Measurements from ENCODE around the gene NPIPB6.
A peak's percentile ranks its signal among the peaks of the same experiment; 100 is the strongest.
"Not testable (repeated sequence)": the region's sequence is repeated elsewhere in the genome, so short reads cannot be mapped to it uniquely, and the experiment has no call there.

NPIPB6 gene

GRCh38 chr16:28332632-28333031, 30.7 kb downstream of the NPIPB6 start:
- H3K9me3 Mint-ChIP-seq, H3K27ac Mint-ChIP-seq, DNase-seq, H3K4me1 Mint-ChIP-seq, H3K27me3 Mint-ChIP-seq, CTCF ChIA-PET, H3K4me3 Mint-ChIP-seq, H3K36me3 Mint-ChIP-seq: not testable (repeated sequence)

DNA sequence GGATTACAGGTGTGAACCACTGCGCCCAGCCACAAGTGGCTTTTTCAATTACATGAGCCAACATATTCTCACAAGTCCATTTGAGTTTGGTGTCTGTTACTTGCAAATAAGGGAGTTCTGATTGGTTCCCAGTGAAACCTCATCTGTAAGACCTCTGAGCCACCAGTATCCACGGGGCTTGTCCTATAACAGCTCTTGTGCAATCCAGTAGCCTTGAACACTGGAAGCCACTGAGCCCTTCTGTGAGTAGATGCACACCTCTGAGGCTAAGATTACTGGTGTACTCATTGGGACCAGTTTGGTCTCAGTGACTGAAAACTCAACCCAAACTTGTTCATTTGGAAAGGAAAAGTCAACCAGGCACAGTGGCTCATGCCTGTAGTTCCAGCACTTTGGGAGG, 32.3 kb downstream of the NPIPB6 start:
- DNase-seq, H3K9me3 Mint-ChIP-seq, H3K4me3 Mint-ChIP-seq, H3K27me3 Mint-ChIP-seq, H3K36me3 Mint-ChIP-seq, H3K27ac Mint-ChIP-seq, H3K4me1 Mint-ChIP-seq, CTCF ChIA-PET: not testable (repeated sequence)

DNA sequence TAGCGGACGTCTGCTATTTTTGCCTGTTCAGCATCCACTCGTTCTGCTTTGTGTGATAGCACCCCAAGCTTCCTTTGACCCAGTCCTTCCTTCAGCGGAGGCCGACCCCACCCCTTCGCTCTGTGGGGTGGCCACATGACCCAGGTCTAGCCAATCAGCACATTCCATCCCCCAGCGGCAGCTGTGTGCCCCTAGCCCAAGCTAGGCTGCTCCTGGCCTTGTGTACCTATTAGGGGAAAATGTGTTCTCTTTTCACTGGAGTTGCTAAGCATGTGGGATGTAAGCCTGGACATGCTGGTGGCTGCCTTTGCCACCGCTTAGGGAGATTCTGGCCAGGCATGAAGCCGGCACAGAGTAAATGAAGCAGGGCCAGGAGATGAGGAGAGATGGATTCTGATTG, 33.1 kb downstream of the NPIPB6 start:
- H3K4me1 Mint-ChIP-seq = not testable (repeated sequence)

GRCh38 chr16:28326881-28327610, 36.3 kb downstream of the NPIPB6 start:
- no peaks in the 10 kb centered on the region for H3K27me3 Mint-ChIP-seq
- no peaks in the 10 kb centered on the region for H3K9me3 Mint-ChIP-seq
- H3K36me3 Mint-ChIP-seq = no peaks in the 10 kb centered on the region
- no peaks in the 10 kb centered on the region for H3K4me1 Mint-ChIP-seq
- DNase-seq = peak; percentile 79
- no peak overlapping the region for H3K27ac Mint-ChIP-seq
- no peak overlapping the region for H3K4me3 Mint-ChIP-seq
- CTCF ChIA-PET = interaction anchor here (1.1 to 1.7 kb wide), 4 partner anchors 9 to 58 kb away, joined by 3 to 7 read pairs (median 4); partner anchors contain the start of gene SBK1

More for the DNA sequence above, 33.1 kb downstream of the NPIPB6 start:
- H3K27me3 Mint-ChIP-seq, CTCF ChIA-PET, H3K9me3 Mint-ChIP-seq, H3K27ac Mint-ChIP-seq, H3K4me3 Mint-ChIP-seq, H3K36me3 Mint-ChIP-seq: not testable (repeated sequence)
- peak; percentile 33 for DNase-seq

GRCh38 chr16:28324887-28325279, 38.4 kb downstream of the NPIPB6 start:
- Mint-ChIP-seq H3K4me1 (no peaks in the 10 kb centered on the region), H3K27ac (no peak overlapping the region), H3K9me3 (no peaks in the 10 kb centered on the region), H3K4me3 (no peak overlapping the region), H3K27me3 (no peaks in the 10 kb centered on the region), H3K36me3 (no peaks in the 10 kb centered on the region)
- no peak for DNase-seq
- CTCF ChIA-PET = interaction anchor here (1.1 to 1.6 kb wide), 4 partner anchors 8 to 86 kb away, joined by 3 to 6 read pairs (median 4); no protein-coding TSS in a partner anchor

GRCh38 chr16:28324235-28324886, 38.9 kb downstream of the NPIPB6 start:
- H3K27ac Mint-ChIP-seq = no peak overlapping the region
- no peaks in the 10 kb centered on the region for H3K36me3 Mint-ChIP-seq
- H3K27me3 Mint-ChIP-seq = no peaks in the 10 kb centered on the region
- CTCF ChIA-PET = interaction anchor here (1.0 to 1.6 kb wide), 6 partner anchors 8 to 225 kb away, joined by 3 to 7 read pairs (median 4); no protein-coding TSS in a partner anchor
- no peaks in the 10 kb centered on the region for H3K9me3 Mint-ChIP-seq
- H3K4me1 Mint-ChIP-seq = no peaks in the 10 kb centered on the region
- no peak for DNase-seq
- H3K4me3 Mint-ChIP-seq = no peak overlapping the region

DNA sequence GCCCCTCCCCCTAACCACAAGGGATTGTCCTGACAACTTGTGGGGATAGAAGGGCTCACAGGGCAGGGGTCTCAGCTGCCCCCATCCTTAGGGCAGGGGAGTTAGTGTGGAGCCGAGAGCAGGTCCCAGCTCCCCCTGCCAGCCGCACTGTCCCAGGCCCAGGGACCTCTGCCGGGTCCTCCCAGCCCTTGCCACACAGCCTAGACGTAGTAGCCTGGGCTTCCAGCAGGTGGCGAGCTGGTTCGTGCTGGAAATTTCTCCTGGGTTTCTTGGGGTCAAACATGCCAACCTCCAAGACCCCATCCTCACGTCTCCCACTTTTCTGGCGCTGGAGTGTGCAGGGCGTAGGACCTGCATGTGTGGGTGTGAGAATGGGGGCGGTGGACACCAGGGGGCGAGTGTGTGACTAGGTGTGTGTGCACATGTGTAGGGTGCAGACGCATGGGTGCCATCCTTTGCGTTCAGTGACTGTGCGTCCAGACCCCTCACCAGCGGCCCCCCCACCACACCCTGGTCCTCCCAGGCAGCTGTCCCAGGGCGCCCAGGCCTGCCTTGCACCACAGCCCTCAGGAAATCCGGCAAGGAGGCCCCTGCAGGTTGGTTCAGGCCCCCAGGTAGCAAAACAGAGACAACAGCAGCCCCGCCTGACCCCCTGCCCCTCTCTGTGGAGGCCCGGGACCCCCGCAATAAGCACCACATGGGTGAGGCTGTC, 41.5 kb downstream of the NPIPB6 start:
- peak; percentile 65 for DNase-seq
- CTCF ChIA-PET = interaction anchor here (1.0 to 8.9 kb wide), 8 partner anchors 16 to 182 kb away, joined by 3 to 109 read pairs (median 4); no protein-coding TSS in a partner anchor
- Mint-ChIP-seq H3K4me3 (no peak overlapping the region), H3K36me3 (no peaks in the 10 kb centered on the region), H3K27ac (no peak overlapping the region), H3K27me3 (no peaks in the 10 kb centered on the region), H3K4me1 (peaks cover 3% of the 10 kb centered on the region), H3K9me3 (no peaks in the 10 kb centered on the region)

- H3K27me3 Mint-ChIP-seq = no peaks in the 10 kb centered on the region
- CTCF ChIA-PET = interaction anchor here (1.3 to 8.9 kb wide), 2 partner anchors 37 to 43 kb away, joined by 4 to 109 read pairs; no protein-coding TSS in a partner anchor
Measured at GRCh38 chr16:28320741-28321140, 42.6 kb downstream of the NPIPB6 start.

DNA sequence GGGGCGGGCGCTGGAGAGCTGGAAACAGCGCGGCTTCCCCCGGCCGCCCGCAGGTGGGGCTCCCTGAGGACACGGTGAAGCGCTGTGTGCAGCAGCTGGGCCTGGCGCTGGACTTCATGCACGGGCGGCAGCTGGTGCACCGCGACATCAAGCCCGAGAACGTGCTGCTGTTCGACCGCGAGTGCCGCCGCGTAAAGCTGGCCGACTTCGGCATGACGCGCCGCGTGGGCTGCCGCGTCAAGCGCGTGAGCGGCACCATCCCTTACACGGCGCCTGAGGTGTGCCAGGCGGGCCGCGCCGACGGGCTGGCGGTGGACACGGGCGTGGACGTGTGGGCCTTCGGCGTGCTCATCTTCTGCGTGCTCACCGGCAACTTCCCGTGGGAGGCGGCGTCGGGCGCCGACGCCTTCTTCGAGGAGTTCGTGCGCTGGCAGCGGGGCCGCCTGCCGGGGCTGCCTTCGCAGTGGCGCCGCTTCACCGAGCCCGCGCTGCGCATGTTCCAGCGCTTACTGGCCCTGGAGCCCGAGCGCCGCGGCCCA, 43.2 kb downstream of the NPIPB6 start:
- Mint-ChIP-seq H3K27me3 (no peaks in the 10 kb centered on the region), H3K4me1 (peaks cover 7% of the 10 kb centered on the region), H3K9me3 (no peaks in the 10 kb centered on the region), H3K4me3 (no peak overlapping the region), H3K27ac (no peak overlapping the region), H3K36me3 (peaks cover 1% of the 10 kb centered on the region)
- CTCF ChIA-PET = interaction anchor here (8.9 kb wide), 1 partner anchor 43 kb away, joined by 109 read pairs; no protein-coding TSS in a partner anchor
- no peak for DNase-seq

More at GRCh38 chr16:28320741-28321140, 42.6 kb downstream of the NPIPB6 start:
- DNase-seq = no peak
- no peaks in the 10 kb centered on the region for H3K36me3 Mint-ChIP-seq
- H3K4me3 Mint-ChIP-seq = no peak overlapping the region
- no peaks in the 10 kb centered on the region for H3K9me3 Mint-ChIP-seq
- peaks cover 5% of the 10 kb centered on the region for H3K4me1 Mint-ChIP-seq
- no peak overlapping the region for H3K27ac Mint-ChIP-seq

DNA sequence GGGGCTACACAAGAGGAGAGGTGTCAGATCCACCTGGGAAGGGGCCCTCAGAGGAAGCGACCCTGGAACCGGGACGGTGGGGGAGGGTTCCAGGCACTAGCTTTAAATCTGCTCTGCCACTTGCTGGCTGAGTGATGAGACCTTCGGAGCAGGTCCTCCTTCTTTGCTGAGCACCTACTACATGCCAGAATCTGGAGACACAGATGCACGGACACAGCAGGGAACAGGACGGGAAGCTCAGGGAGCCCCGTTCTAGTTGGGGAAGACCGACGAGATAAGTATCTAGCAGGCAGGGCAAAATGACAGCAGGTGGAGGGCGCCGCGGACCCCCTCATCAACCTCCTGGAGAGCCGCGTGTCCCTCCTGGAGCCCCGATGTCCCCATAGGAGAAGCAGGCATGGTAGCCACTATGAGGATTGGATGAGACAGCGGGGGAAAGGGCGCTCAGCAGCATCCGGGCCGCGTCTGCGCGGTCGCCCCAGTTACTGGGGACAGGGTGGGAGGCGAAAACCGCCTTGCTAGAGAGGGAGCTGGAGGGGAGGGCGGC, 43.8 kb downstream of the NPIPB6 start:
- Mint-ChIP-seq H3K36me3 (peaks cover 2% of the 10 kb centered on the region), H3K4me1 (peaks cover 8% of the 10 kb centered on the region), H3K9me3 (no peaks in the 10 kb centered on the region), H3K4me3 (no peak overlapping the region), H3K27me3 (no peaks in the 10 kb centered on the region), H3K27ac (no peak overlapping the region)
- CTCF ChIA-PET = interaction anchor here (1.8 to 8.9 kb wide), 2 partner anchors 27 to 42 kb away, joined by 6 to 109 read pairs; partner anchors contain the start of gene SBK1
- no peak for DNase-seq

DNA sequence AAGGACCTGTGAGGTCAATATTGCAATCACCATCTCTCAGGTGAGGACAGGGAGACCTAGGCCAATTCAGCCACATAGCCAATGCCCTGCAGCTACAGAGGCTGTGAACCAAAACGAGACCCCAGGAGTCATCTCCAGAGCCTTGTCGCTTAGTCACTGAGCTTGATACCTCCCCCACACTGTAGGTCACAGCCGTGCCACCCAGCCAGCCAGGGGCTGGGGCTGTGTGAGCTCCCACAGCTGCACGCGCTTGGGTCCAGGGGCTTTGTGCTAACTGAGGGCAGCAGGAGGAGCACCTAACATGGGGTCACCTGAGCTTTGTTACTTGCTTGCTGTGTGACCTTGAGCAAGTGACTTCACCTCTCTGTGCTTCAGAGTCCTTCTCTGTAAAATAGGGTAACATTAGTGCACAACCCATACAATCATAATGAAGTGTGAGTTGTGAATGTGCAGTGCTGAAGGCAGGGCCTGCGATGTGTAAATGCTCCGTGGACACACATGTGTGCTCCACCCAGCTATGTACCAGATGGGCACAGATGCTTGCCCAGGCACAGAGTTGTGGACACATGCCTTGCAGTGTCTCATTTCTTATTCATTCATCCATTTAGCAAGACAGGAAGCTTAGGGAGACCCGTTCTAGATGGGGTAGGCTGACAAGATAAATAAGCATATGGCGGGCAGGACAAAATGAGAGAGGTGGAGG, 45.1 kb downstream of the NPIPB6 start:
- DNase-seq = no peak
- CTCF ChIA-PET = interaction anchor here (0.6 to 8.9 kb wide), 8 partner anchors 8 to 181 kb away, joined by 3 to 109 read pairs (median 9); partner anchors contain the start of gene SBK1
- Mint-ChIP-seq H3K27me3 (no peaks in the 10 kb centered on the region), H3K4me1 (peaks cover 8% of the 10 kb centered on the region), H3K36me3 (peaks cover 2% of the 10 kb centered on the region), H3K27ac (no peak overlapping the region), H3K4me3 (no peak overlapping the region), H3K9me3 (no peaks in the 10 kb centered on the region)

GRCh38 chr16:28317040-28317880, 46.0 kb downstream of the NPIPB6 start:
- peak; percentile 80 for DNase-seq
- Mint-ChIP-seq H3K27me3 (no peaks in the 10 kb centered on the region), H3K4me1 (peaks cover 13% of the 10 kb centered on the region), H3K27ac (no peak overlapping the region), H3K9me3 (no peaks in the 10 kb centered on the region), H3K36me3 (peaks cover 2% of the 10 kb centered on the region), H3K4me3 (no peak overlapping the region)
- CTCF ChIA-PET = interaction anchor here (0.6 to 8.9 kb wide), 15 partner anchors 8 to 166 kb away, joined by 3 to 109 read pairs (median 4); partner anchors contain the start of gene SBK1

Measured in activated naive CD4-positive, alpha-beta T cell treated with anti-CD3 and anti-CD28 coated beads, Interleukin-2, amount 10 ng/mL, durations not matched to agents 7 days and 5 days (primary cell).